Forelimb muscle (tissue), 1 donor: ENCODE results near the gene SETMAR. TPM values are rescaled to one million over a fixed set of nuclear protein-coding genes. Genes with fewer than 3 reads are reported as not detected.
"Not testable (repeated sequence)": the region's sequence is repeated elsewhere in the genome, so short reads cannot be mapped to it uniquely, and the experiment has no call there.

Source experiments
- DNase-seq: peaks from one replicate; pipeline ENCODE4 v3.0.0-alpha.2; 2013; ENCODE audit warnings: low read depth
- polyA plus RNA-seq: library from polyadenylated mRNA; unstranded; fragments of 120-200 nt; gene quantifications from one replicate; pipeline ENCODE4 v1.2.1, GENCODE V29; 2013; ENCODE audit not compliant: insufficient read length

SETMAR gene
- polyA plus RNA-seq, result 15.4 TPM

DNA sequence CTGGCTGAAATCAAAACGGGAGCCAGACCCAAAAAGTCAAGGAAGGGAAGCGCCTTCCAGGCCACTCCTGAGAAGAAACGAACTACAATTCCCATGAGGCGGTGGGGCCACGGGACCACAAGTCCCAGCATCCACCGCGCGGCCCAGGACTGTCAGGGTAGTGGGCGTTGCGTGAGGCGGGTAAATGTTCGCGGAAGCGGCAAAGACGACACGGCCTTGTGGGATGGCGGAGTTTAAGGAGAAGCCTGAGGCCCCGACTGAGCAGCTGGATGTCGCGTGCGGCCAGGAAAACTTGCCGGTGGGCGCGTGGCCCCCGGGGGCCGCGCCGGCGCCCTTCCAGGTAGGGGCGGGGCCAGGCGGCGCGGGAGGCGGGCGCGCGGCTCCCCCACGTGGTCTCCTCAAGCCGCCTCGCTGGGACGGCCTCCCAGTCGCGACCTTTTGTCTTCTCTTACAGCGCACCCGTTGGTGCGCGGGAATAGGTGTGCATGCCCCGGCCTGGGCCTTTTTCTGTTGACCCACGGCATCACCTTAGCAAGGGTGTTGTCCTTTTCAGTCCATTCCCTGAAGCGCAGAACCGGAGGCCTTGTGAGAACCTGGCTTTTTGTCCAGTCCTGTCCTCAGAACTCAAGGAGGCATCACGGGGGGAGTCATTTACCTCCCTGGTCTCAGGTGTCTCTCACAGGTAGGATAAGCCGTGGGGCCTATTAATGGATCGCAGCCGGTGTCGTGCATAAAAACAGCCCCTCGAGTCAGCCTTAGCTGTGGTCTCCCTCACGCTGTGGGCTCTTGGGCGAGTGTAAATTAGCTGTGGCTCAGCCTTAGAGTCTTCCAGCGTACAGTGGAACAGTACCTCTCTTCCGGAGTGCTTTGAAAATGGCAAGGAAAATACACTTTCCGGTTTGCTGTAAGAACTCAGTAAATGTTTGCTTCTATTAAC lies at the start of gene SETMAR:
Gene SETMAR, plus strand, starts transcription at position 183 of the 937 bp plus-strand sequence. Its CDS starts 2 bp downstream, at position 185.
- DNase-seq, result peak; percentile 74

DNA sequence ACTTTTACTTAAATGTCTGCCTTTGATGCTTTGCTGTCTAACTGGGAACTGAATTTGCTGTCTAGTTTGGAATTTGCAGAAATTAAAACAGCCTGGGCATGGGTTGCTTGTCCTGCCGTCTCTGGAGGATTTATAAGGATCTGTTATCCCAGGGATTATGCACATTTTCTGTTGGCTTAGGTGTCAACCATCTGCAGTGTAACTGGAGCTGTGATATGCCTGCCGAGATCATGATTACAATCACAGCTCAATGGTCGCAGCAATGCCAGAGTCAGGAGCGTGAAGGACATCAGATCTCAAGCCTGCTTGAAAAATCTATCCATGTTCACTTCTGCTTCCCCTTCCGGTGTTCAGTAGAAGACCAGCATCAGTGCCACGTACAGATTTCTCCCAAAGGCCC lies 41.8 kb upstream of the SETMAR start:
- DNase-seq, result no peak

DNA sequence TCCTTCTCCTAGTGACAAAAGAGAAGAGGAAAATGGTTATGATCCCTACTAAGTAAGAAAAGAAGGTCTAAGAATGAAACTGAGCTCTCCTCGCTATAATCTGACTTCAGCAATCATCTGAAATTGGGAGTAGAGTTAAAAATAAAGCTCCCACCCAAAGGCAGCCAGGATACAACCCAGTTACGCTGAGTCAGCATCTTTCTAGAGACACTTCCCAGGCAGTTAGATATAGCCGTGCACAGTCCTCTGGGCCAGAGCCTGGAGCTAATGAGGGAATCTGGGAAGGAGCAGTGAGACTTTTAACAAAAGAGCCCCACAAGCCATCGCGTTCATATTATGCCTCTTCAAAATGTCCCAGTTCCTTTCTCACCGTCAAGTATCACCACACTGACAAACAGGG lies 39.1 kb upstream of the SETMAR start:
- no peak for DNase-seq

GRCh38 chr3:4270720-4271119 lies 32.4 kb upstream of the SETMAR start:
- no peak for DNase-seq

- peak; percentile 28 for DNase-seq
Observed at GRCh38 chr3:4271834-4272233, 31.3 kb upstream of the SETMAR start.

- DNase-seq, result no peak
Observed at GRCh38 chr3:4279516-4280105, 23.6 kb upstream of the SETMAR start.

GRCh38 chr3:4281991-4282390 lies 21.2 kb upstream of the SETMAR start:
- no peak for DNase-seq

DNA sequence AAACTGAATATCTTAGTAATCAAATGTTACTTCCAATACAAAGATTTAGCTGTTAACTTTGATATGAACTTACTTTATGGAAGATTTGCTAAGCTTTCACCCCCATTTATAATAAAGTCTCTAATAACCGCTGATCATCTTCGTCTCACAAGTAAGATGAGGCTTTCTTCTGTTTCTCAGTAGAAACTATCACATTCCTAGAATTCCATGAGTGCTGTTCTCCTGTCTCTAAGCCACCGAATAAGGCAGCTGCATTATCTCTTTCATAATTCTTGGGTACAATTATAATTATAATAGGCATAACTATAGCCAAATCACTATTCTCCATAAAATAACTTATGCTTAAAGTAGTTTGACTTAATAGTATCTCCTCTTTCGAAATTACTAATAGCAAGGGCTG lies 18.3 kb upstream of the SETMAR start:
- DNase-seq, result no peak

DNA sequence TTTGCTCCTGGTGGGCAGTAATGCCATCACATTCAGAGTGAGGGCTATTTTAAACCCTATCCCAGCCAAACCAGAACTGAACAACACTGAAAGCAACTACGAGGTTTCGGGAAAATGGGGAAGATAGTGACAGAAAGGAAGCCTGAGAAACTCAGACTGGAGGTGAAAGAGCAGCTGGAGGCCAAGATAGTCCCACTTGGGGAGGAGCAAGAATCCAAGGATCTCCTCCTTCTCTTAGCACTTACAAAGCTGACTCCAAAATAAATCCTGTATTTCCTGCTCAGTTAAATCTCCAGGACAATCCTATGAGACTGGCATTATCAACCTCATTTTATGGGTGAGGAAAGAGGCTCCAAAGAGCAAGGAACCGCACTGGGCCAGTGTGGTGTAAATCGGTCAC lies 14.1 kb upstream of the SETMAR start:
- DNase-seq, result no peak

DNA sequence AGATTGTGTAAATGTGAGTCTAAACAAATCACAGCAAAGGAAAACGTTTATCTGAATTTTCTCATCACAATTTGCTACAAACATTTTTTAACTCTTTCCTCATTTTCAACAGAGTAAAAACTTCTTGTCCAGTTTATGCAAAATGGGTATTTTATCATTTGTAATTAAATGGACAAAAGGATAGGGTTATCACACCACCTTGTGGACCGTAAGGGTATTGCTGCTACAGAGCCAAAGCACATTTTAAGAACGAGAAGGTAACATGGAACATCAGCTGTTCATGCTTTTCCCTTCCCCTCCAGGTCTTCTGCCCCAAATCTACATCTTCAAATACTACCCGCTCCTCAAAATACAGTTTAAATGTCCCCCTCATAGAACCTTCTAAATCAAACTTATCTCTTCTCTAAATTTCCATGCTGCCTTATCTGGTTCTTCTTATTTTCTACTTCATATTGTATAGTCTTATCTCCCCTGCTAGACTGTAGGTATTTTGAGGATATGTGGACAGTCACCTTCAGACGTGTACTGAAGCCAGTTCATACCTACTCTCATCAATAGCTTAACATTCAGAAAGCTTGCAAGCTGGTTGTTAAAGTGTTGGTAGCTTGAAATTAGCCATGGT lies 12.8 kb upstream of the SETMAR start:
- DNase-seq, result peak; percentile 19

GRCh38 chr3:4292301-4292700 lies 10.9 kb upstream of the SETMAR start:
- no peak for DNase-seq

DNA sequence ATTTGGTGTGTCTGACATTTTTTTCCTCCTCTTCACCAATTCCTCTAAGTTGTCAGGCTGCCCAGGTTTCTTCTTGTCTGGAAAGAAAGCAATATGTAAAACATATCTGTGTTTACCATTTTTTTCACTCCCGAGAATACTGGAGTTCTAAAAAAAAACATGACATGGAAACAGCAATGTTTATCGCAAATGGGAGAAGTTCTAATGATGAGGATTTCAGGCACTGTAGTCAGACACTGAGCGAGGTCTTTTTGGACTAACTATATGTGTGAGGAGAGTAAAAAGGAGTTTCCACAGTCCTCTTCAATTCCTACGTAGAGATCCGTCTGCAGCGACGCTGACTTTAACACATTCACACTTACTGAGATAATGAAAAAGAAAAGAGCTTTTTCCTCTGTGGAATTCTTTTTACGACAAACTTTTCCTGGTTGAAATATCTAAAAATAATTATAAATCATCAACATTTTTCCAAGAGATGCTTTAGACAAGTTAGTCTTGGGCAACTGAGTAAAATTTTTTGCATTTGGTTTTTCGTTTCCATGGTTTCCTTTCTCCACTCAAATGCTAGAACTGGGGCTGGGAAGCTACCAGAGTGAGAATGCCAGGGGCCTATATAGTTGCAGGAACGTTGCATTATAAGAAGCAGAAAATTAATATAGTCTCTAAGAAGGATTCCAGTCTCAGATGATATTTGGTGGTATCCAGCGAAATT lies 8.4 kb upstream of the SETMAR start:
- no peak for DNase-seq

- DNase-seq, result not testable (repeated sequence)
Observed at GRCh38 chr3:4296454-4296853, 6.7 kb upstream of the SETMAR start.

DNA sequence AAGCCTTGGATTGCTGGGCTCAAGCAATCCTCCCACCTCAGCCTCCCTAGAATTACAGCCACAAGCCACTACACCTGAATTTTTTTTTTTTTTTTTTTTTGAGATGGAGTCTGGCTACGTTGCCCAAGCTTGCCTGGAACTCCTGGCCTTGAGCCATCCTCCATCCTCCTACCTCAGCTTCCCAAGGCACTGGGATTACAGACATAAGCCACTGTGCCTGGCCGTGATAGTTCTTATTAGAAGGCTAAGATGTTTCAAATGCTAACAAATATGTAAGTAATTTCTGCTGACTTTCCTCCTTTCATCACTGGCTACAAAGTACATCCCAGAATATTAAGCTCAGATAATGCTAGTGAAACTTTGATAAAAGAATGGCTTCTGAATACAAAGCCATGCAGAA lies 5.7 kb upstream of the SETMAR start:
- no peak for DNase-seq

- no peak for DNase-seq
Observed at GRCh38 chr3:4302747-4303146, 422 bp upstream of the SETMAR start.

GRCh38 chr3:4305210-4305609 lies 2.0 kb downstream of the SETMAR start:
- DNase-seq, result not testable (repeated sequence)

DNA sequence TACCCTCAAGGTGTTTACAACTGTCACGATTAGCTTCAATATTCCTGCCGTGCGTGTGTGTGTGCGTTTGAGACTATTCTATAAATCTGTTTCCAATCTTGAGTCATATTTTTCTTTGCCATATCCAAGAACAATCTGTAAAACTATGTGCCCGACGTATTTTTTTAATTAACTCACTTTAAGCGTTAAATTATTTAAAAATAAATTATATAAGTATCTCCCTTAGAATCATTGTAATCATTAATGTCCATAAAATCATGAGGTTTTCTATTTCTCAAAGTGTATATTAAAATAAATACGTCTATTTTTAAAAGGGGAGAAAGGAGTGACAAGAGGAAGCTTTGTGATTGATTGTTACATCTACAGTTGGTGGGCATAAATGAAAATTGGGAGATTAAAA lies 2.9 kb downstream of the SETMAR start:
- no peak for DNase-seq

DNA sequence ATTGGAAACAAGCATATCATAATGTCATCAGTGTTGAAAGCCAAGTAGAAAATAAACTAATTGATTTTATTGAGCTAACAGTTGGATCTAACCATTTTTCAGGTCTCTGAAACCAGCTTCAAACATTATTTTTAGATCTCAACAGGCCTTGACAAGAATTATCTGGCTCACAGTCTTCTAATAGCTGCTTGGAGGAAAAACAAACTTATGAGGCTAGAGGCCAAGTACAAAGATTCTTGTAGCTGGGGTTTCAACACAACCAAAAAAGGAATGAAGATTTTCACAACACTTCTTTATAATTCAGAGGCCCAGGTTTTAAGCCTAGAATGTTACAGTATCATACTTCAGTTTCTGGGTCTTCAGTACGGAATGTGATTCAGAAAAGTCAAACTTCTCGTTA lies 3.7 kb downstream of the SETMAR start:
- DNase-seq, result peak; percentile 31

- DNase-seq, result no peak
Observed at GRCh38 chr3:4309491-4310128, 6.4 kb downstream of the SETMAR start.

- no peak for DNase-seq
Observed at GRCh38 chr3:4310971-4311370, 7.8 kb downstream of the SETMAR start.

DNA sequence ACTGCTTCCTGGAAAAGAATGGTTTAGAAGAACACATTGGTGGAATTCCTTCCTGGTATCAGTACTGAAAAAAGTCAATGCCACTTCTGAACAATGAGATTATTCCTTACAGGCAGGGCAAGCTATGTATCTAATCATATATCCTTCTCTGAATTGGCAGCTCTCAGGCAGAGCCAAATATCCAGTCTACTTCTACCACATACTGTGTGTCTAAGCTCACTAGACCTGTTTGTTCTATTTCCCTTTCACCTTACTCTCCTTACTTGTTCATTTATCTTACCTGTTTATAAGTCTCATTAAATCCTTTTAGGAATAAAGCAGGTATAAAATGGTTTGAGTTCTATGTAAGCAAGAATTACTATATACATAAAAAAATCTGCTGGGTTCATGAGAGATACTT lies 8.3 kb downstream of the SETMAR start:
- DNase-seq, result no peak
